GM18909 (cell line): ENCODE measurements around the gene CTNNA1.

Experiments
- ATAC-seq: cut with Tn5 transposase; IDR thresholded peaks from one replicate; pipeline ENCODE4 v1.9.1; 2021; ENCODE audit warnings: mild to moderate bottlenecking; ENCODE audit not compliant: unreplicated experiment, poor library complexity

Gene CTNNA1

GRCh38 chr5:138955671-138956295 is 202.6 kb downstream of the CTNNA1 start:
- ATAC-seq = no peak

GRCh38 chr5:138956801-138957200 is 203.6 kb downstream of the CTNNA1 start:
- ATAC-seq = no peak

- ATAC-seq = no peak
Measured at GRCh38 chr5:138960145-138960692, 207.0 kb downstream of the CTNNA1 start.

- ATAC-seq = no peak
Measured at GRCh38 chr5:138961221-138961620, 208.0 kb downstream of the CTNNA1 start.

GRCh38 chr5:138961729-138962128 is 208.5 kb downstream of the CTNNA1 start:
- ATAC-seq = no peak

GRCh38 chr5:138962614-138963370 is 209.6 kb downstream of the CTNNA1 start:
- no peak for ATAC-seq

GRCh38 chr5:138963763-138964371 is 210.6 kb downstream of the CTNNA1 start:
- ATAC-seq = no peak

GRCh38 chr5:138964647-138965201 is 211.5 kb downstream of the CTNNA1 start:
- no peak for ATAC-seq

- no peak for ATAC-seq
Measured at GRCh38 chr5:138965626-138966025, 212.4 kb downstream of the CTNNA1 start.

- no peak for ATAC-seq
Measured at GRCh38 chr5:138966236-138966985, 213.2 kb downstream of the CTNNA1 start.

GRCh38 chr5:138967791-138968448 is 214.7 kb downstream of the CTNNA1 start:
- no peak for ATAC-seq

GRCh38 chr5:138968601-138969000 is 215.4 kb downstream of the CTNNA1 start:
- ATAC-seq = no peak

- ATAC-seq = no peak
Measured at GRCh38 chr5:138969323-138970002, 216.2 kb downstream of the CTNNA1 start.

- ATAC-seq = no peak
Measured at GRCh38 chr5:138972230-138972629, 219.0 kb downstream of the CTNNA1 start.

GRCh38 chr5:138972836-138973235 is 219.6 kb downstream of the CTNNA1 start:
- no peak for ATAC-seq

- ATAC-seq = no peak
Measured at GRCh38 chr5:138974227-138975063, 221.2 kb downstream of the CTNNA1 start.

GRCh38 chr5:138975098-138975847 is 222.0 kb downstream of the CTNNA1 start:
- no peak for ATAC-seq

- ATAC-seq = no peak
Measured at GRCh38 chr5:138978080-138978479, 224.9 kb downstream of the CTNNA1 start.
